Activated CD4-positive, alpha-beta T cell treated with anti-CD3 and anti-CD28 coated beads, Interleukin-2, amount 10 ng/mL, durations not matched to agents 24 days and 14 days (primary cell): Measurements from ENCODE around the gene CPAMD8. TPM values are rescaled to one million over a fixed set of nuclear protein-coding genes. Genes with fewer than 3 reads are reported as not detected.

ENCODE experiments used
- DNase-seq: peaks from one replicate; pipeline ENCODE4 v3.0.0; 2022
- H3K27ac Mint-ChIP-seq: one replicate; pipeline ENCODE4 v1.8.0; 2022; ENCODE audit warnings: mild to moderate bottlenecking, mixed read lengths
- H3K27me3 Mint-ChIP-seq: one replicate; pipeline ENCODE4 v1.8.0; 2022; ENCODE audit warnings: mixed read lengths
- H3K36me3 Mint-ChIP-seq: one replicate; pipeline ENCODE4 v1.8.0; 2022; ENCODE audit warnings: low read depth, mild to moderate bottlenecking, mixed read lengths
- H3K4me1 Mint-ChIP-seq: one replicate; pipeline ENCODE4 v1.8.0; 2021; ENCODE audit warnings: mixed read lengths
- H3K4me3 Mint-ChIP-seq: one replicate; pipeline ENCODE4 v1.8.0; 2022; ENCODE audit warnings: mild to moderate bottlenecking, moderate library complexity, mixed read lengths
- H3K9me3 Mint-ChIP-seq: one replicate; pipeline ENCODE4 v1.8.0; 2021; ENCODE audit warnings: mixed read lengths
- intact Hi-C: fragments of 100-400 bp; cut with micrococcal nuclease; formaldehyde crosslinking; loops from one replicate; pipeline ENCODE4 v1.15.1; 2023
- total RNA-seq: library from RNA; stranded (reverse); gene quantifications from 2 replicates; pipeline ENCODE4 v1.2.3, GENCODE V29; 2022

Gene CPAMD8
- total RNA-seq, 1 donor from 2014 or later = 0.33 TPM

DNA sequence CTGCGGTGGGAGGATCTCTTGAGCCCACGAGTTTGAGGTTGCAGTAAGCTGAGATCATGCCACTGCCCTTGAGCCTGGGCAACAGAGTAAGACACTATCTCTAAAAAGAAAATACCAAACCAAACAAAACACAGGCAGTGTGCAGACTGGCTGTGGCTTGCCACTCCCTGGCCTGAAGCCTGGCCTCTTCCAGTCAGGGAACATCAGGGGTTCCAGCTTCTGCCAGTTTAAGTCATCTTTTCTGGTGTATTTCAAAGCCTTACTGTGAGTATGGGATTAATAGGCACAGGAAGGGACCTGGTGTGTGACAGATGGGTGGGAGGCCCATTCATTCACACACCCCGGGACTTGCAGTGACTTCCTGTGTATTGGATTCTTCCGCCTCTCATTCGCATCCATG is 164.8 kb downstream of the CPAMD8 start:
- Mint-ChIP-seq H3K4me3 (no peak overlapping the region), H3K9me3 (no peaks in the 10 kb centered on the region), H3K27ac (no peak overlapping the region), H3K27me3 (no peaks in the 10 kb centered on the region), H3K36me3 (peaks cover 26% of the 10 kb centered on the region), H3K4me1 (no peaks in the 10 kb centered on the region)
- DNase-seq = no peak
- intact Hi-C loops = no loop called here

DNA sequence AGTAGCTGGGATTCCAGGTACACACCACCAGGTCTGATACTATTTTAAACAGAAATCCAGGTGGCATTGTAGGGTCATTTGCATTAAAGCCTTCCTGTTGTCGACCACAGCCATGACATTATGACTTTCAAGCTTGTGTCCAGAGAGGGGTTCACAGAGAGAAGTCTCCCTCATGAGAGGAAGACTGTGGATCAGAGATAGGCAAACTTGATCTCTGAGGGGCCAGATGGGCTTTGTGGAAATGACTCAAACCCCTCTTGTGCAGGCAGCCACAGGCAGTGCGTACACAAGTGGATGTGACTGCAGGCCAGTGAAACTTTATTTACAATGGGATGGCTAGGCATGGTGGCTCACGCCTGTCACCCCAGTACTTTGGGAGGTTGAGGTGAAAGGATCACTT is 165.6 kb downstream of the CPAMD8 start:
- H3K9me3 Mint-ChIP-seq = no peaks in the 10 kb centered on the region
- H3K27ac Mint-ChIP-seq = no peak overlapping the region
- no peaks in the 10 kb centered on the region for H3K4me1 Mint-ChIP-seq
- peaks cover 26% of the 10 kb centered on the region for H3K36me3 Mint-ChIP-seq
- DNase-seq = no peak
- no peak overlapping the region for H3K4me3 Mint-ChIP-seq
- intact Hi-C loops = no loop called here
- no peaks in the 10 kb centered on the region for H3K27me3 Mint-ChIP-seq

DNA sequence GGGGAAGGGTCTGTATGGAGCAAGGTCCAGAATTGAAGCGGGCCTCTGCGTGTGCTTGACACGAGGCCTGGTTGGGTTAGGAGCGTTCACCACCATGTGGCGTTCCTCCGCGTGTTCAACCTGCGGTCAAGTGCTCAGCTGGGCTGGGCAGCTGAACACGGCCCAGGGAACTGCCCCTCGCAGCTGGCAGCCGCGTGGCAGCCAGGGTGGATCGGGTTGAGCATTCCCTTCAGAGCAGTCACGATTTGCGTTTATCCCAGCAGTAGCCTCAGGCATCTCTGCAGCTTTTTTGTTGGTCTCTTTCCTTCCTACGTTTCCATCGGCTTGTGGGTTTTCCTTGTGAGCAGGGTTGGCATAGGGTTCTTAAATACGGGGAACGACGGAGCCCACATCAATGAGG is 166.5 kb downstream of the CPAMD8 start:
- intact Hi-C loops = no loop called here
- H3K4me1 Mint-ChIP-seq = no peaks in the 10 kb centered on the region
- DNase-seq = no peak
- no peaks in the 10 kb centered on the region for H3K9me3 Mint-ChIP-seq
- no peak overlapping the region for H3K4me3 Mint-ChIP-seq
- H3K27me3 Mint-ChIP-seq = no peaks in the 10 kb centered on the region
- no peak overlapping the region for H3K27ac Mint-ChIP-seq
- peaks cover 21% of the 10 kb centered on the region for H3K36me3 Mint-ChIP-seq

DNA sequence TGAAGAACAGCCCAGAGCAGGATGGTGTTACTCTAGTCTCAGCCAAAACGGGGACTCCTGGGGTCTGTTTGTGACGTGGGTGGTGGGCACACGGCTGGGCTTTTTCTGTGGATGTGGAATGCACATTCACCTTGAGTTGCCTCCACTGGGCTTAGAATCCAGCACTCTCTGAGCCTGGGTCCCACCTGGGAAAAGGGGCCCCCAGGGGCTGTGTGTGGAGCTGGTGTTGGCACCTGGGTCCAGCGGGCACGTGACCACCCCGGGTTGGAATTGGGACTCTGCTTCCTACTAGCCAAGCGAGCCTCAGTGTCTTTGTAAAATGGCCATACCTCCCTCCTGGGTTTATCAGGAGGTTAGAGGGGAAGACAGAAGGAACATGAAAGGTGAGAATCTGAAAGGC is 167.0 kb downstream of the CPAMD8 start:
- H3K27ac Mint-ChIP-seq = no peak overlapping the region
- intact Hi-C loops = no loop called here
- no peaks in the 10 kb centered on the region for H3K27me3 Mint-ChIP-seq
- peaks cover 23% of the 10 kb centered on the region for H3K36me3 Mint-ChIP-seq
- no peaks in the 10 kb centered on the region for H3K4me1 Mint-ChIP-seq
- no peak for DNase-seq
- no peaks in the 10 kb centered on the region for H3K9me3 Mint-ChIP-seq
- H3K4me3 Mint-ChIP-seq = no peak overlapping the region

DNA sequence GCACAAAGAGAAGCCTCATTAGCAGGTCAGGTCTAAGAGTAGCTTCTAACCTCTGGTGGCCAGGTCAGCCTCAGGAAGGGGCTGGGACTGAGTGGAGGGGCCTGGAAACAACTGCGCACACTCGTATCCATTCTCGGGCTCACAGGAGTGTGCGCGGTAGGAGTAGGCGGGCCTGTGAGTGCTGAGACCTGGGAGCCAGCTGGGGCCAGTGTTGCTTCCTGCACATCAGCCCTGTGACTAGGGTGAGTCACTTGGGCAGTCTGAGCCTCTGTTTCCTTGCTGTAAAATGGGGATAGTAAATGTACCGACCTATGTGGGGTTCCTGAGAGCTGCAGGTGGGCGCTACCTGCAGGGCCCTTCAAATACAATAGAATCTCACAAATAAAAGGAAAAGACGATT is 170.5 kb downstream of the CPAMD8 start:
- Mint-ChIP-seq H3K4me3 (no peak overlapping the region), H3K27ac (no peak overlapping the region), H3K27me3 (no peaks in the 10 kb centered on the region), H3K36me3 (peaks cover 29% of the 10 kb centered on the region), H3K9me3 (no peaks in the 10 kb centered on the region), H3K4me1 (no peaks in the 10 kb centered on the region)
- intact Hi-C loops = no loop called here
- no peak for DNase-seq

DNA sequence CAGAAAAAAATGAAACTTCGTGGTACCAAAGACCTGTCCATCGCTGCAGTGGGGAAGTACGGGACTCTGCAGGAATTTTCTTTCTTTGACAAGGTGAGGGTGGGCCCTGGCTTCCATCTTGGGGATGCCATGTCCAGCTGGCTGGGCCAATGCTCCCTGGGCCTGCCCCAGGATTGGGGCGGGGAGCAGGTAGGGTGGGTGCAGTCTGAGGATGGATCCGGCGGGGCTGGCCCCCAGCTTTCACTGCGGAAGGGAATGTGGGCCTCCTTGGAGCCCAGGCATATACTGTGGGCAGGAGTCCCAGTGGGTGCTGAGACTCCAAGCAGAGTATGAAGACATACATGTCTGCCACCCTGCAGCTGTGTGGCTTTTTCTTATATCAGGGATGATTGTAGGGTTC is 173.5 kb downstream of the CPAMD8 start:
- intact Hi-C loops = no loop called here
- Mint-ChIP-seq H3K9me3 (no peaks in the 10 kb centered on the region), H3K27me3 (no peaks in the 10 kb centered on the region), H3K36me3 (peaks cover 43% of the 10 kb centered on the region), H3K4me3 (no peak overlapping the region), H3K27ac (no peak overlapping the region), H3K4me1 (no peaks in the 10 kb centered on the region)
- no peak for DNase-seq

DNA sequence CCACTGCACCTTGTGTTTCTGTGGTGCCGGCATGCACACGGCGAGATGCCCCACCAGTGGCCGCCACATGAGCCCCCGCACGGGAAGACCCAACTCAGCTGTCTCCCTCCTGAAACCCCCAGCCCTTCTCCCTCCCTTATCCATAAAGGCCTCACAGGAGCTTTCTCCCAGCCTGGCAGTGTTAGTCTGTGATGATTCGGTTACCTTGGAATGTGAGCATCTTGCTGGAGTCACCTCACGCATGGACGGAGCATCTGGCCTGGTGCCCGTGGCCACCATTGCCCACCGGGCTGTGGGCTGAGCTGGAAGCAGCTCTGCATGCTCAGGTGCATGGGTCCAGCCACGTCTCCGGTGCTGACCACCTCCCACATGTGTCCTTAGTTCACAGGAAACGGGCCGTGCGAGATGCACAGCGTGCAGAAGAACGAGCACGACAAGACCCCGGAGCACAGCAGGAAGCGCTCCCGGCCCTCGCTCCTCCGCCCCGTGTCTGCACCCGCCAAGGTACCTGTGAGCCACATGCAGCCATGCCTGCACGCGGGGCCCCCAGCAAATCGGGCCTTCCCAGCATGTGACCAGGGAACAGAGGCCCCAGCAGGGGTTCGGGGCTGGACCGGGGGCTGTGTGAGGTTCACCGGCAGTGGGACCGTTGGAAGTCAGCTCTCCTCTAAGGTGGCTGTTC is 175.4 kb downstream of the CPAMD8 start:
- no peak overlapping the region for H3K27ac Mint-ChIP-seq
- no peak for DNase-seq
- no peak overlapping the region for H3K4me3 Mint-ChIP-seq
- no peaks in the 10 kb centered on the region for H3K27me3 Mint-ChIP-seq
- peaks cover 51% of the 10 kb centered on the region for H3K36me3 Mint-ChIP-seq
- no peaks in the 10 kb centered on the region for H3K9me3 Mint-ChIP-seq
- no peaks in the 10 kb centered on the region for H3K4me1 Mint-ChIP-seq
- intact Hi-C loops = no loop called here

DNA sequence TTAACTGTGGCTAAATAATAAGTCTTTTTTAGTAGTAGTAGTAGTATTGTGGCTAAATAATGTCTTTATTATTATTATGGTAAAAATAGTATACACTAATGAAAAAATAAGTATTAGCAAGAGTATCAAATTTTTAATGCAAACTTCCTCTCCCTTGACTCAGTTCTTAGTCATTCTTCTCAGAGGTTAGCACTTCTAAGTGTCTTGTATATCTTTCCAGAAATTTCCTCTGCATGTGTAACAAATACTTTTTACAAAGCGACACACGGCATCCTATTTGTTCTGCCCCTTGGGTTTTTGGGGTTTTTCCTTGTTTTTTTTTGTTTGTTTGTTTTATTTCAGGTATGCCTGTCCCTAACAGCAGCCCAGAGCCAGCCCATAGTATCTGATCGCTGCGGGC is 176.5 kb downstream of the CPAMD8 start:
- no peak overlapping the region for H3K4me3 Mint-ChIP-seq

DNA sequence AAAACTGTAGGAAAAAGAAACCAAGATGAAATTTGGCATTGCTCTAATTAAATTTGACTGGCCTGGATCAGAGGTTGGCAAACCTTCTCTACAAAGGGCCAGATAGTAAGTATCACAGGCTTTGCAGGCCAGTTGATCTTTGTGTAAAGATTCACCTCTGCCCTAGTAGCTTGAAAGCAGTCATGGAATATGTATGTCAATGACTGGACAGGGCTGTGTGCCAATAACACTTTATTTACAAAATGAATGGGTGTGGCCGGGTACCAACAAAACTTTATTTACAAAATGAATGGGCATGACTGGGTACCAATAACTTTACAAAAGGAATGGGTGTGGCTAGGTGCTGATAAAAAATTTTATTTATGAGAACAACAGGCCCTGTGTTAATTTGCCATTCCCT is 177.4 kb downstream of the CPAMD8 start:
- intact Hi-C loops = no loop called here
- H3K4me3 Mint-ChIP-seq = no peak overlapping the region
- H3K27ac Mint-ChIP-seq = no peak overlapping the region
- no peaks in the 10 kb centered on the region for H3K27me3 Mint-ChIP-seq
- no peaks in the 10 kb centered on the region for H3K9me3 Mint-ChIP-seq
- peaks cover 50% of the 10 kb centered on the region for H3K36me3 Mint-ChIP-seq
- no peak for DNase-seq
- no peaks in the 10 kb centered on the region for H3K4me1 Mint-ChIP-seq

More for the DNA sequence above, 176.5 kb downstream of the CPAMD8 start:
- Mint-ChIP-seq H3K4me1 (no peaks in the 10 kb centered on the region), H3K27me3 (no peaks in the 10 kb centered on the region), H3K9me3 (no peaks in the 10 kb centered on the region), H3K36me3 (peaks cover 50% of the 10 kb centered on the region), H3K27ac (no peak overlapping the region)
- DNase-seq = no peak
- intact Hi-C loops = no loop called here

DNA sequence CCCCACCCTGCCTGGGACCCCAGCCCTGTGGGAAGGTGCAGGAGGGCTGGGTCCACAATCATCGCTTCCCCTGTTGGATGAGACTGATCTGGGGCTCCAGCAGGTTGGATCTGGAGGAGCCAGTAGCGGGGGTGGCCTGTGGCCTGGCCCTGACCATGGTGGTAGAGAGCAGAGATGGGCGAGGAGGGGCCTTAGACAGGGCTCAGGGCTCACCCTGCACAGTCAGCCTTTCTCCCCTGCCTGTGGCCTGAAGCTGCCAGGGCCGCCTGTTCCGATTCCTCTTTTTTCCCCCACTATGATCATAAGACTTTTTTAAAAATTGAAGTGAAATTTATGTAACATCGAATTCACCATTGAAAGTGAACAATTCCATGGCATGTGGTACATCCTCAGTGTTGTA is 179.2 kb downstream of the CPAMD8 start:
- no peaks in the 10 kb centered on the region for H3K9me3 Mint-ChIP-seq
- intact Hi-C loops = no loop called here
- no peak overlapping the region for H3K4me3 Mint-ChIP-seq
- H3K27ac Mint-ChIP-seq = no peak overlapping the region
- no peak for DNase-seq
- H3K27me3 Mint-ChIP-seq = no peaks in the 10 kb centered on the region
- H3K4me1 Mint-ChIP-seq = no peaks in the 10 kb centered on the region
- H3K36me3 Mint-ChIP-seq = peaks cover 50% of the 10 kb centered on the region

DNA sequence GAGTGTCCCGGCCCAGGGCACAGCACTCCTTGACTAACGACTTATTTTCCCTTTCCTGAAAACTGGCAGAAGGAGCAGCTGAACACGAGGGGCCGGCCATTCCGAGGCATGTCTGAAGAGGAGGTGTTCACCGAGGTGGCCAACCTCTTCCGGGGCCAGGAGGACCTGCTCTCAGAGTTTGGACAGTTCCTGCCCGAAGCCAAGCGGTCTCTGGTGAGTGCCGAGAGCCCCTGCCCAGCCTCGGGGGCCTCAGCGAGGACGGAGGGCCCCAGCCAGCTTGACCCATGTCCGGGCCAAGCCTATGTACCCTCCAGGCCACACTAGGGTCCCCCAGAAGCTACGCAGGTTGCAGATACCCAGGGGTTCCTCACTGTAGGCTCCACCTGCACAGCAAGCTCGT is 179.7 kb downstream of the CPAMD8 start:
- no peak overlapping the region for H3K4me3 Mint-ChIP-seq
- no peak for DNase-seq
- intact Hi-C loops = no loop called here
- no peaks in the 10 kb centered on the region for H3K27me3 Mint-ChIP-seq
- peaks cover 47% of the 10 kb centered on the region for H3K36me3 Mint-ChIP-seq
- no peak overlapping the region for H3K27ac Mint-ChIP-seq
- H3K4me1 Mint-ChIP-seq = no peaks in the 10 kb centered on the region
- H3K9me3 Mint-ChIP-seq = no peaks in the 10 kb centered on the region

Other genes with a start within 250 kb of the CPAMD8 start
- gene SIN3B, start 197.4 kb downstream of the CPAMD8 start, total RNA-seq = 40.2 and 43.9 TPM in 2 replicates
- gene F2RL3, start 137.8 kb downstream of the CPAMD8 start, total RNA-seq = not detected in 2 replicates
- 32.5 and 35.0 TPM in 2 replicates for gene HAUS8, start 48.6 kb upstream of the CPAMD8 start, total RNA-seq
- gene MYO9B, start 49.0 kb upstream of the CPAMD8 start, total RNA-seq = 120 TPM in 2 replicates
- 29.8 and 31.3 TPM in 2 replicates for gene USE1, start 188.5 kb upstream of the CPAMD8 start, total RNA-seq
- gene OCEL1, start 199.4 kb upstream of the CPAMD8 start, total RNA-seq = 17.8 and 23.0 TPM in 2 replicates
- gene NR2F6, start 219.1 kb upstream of the CPAMD8 start, total RNA-seq = 15.0 and 16.5 TPM in 2 replicates
- 0.30 and 0.38 TPM in 2 replicates for gene USHBP1, start 237.9 kb upstream of the CPAMD8 start, total RNA-seq
- gene BABAM1, start 240.6 kb upstream of the CPAMD8 start, total RNA-seq = 127 TPM in 2 replicates